ENCODE measurements around the gene KLK6. TPM values are rescaled to one million over a fixed set of nuclear protein-coding genes. Genes with fewer than 3 reads are reported as not detected.

Gene KLK6
- total RNA-seq: not detected in 2 replicates

DNA sequence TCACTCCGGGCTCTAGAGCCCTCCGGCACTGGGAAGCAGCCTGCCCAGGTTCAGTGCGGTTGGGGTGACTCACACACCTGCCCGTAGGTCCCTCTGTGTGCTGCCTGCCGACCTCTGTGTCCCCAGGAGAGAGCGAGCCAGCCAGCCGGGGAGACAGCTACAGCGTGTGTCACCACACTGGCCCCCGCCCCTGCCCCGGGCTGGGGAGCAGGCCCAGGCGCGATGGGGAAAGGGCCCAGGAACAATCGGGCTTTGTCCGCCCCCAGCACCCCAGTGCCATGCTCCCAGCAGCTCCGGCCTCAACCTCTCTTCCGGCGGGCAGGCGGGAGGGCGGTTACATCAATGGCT lies at the start of gene KLK6:
KLK6 (minus strand) TSS at position 179 of the 348 bp plus-strand sequence. CDS start 1,487 bp downstream, outside the sequence.

GRCh38 chr19:51001515-51001914 lies 32.1 kb upstream of the KLK6 start, which contains the start of gene KLK8:
Gene KLK8 (minus strand): TSS chr19:51001604. CDS start chr19:51001167, 437 bp downstream.

GRCh38 chr19:50983625-50984292 lies 14.4 kb upstream of the KLK6 start, which contains the start of gene KLK7:
Gene KLK7 (minus strand): TSS chr19:50983917. CDS start chr19:50982399, 1,518 bp downstream.

GRCh38 chr19:50952910-50953309 lies 16.5 kb downstream of the KLK6 start, which contains the start of gene KLK5:
Gene KLK5 (minus strand): TSS chr19:50953038. CDS start chr19:50952657, 381 bp downstream.

DNA sequence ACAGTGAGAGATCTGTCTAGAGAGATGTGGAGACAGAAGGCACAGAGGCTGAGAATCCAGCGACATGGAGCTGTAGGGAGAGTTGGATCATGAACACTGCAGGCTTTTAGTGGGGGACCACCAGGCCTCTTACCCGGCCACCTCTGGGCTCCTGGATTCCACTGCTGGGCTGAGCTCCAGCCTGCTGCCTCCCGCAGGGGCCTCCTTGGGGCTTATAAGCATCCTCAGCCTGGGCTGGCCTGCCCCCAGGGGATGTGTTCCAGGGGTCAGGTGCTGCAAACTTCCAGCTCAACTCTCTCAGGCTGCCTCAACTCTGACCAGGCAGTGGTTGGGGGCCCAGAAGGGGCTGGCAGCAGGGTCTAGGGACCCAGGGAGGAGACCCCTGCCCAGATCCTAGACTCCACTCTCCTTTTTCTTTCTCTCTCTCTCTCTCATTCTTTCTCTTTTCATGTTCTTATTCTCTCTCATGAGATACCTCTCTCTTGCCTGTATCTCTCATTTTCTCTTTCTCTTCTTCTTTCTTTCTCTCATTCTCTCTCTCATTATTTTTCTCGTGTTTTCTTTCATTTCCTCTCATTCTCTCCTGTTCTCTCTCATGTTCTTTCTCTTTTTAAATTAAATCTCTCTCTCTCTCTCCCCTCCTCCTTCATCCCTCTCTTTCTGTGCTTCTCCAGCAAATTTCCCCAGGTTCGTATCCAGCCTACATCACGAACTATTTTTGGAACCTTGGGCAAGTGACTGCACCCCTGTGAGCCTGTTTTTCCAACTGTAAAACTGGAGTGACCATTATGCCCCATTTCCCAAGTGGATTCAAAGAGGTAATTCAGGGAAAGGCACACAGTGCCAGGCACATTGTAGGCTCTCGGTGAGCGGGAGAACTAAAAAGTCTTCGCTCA lies 57.9 kb downstream of the KLK6 start, which contains the start of gene KLK4:
KLK4 (minus strand) TSS at position 190 of the 896 bp plus-strand sequence. CDS start 657 bp downstream, outside the sequence.

Other genes starting within 250 kb of the KLK6 start
- 0.60 and 3.3 TPM in 2 replicates for gene SHANK1, start 249.8 kb downstream of the KLK6 start, total RNA-seq
- gene CLEC11A, start 246.2 kb downstream of the KLK6 start, total RNA-seq: 21.3 and 46.3 TPM in 2 replicates
- not detected in 2 replicates for gene GPR32, start 199.1 kb downstream of the KLK6 start, total RNA-seq
- gene ACP4, start 179.2 kb downstream of the KLK6 start, total RNA-seq: not detected in 2 replicates
- not detected in 2 replicates for gene KLK1, start 145.8 kb downstream of the KLK6 start, total RNA-seq
- 0.09 TPM in 1 of 2 replicates, not detected in the other for gene KLK15, start 136.0 kb downstream of the KLK6 start, total RNA-seq
- 0.09 TPM in 1 of 2 replicates, not detected in the other for gene KLK3, start 114.7 kb downstream of the KLK6 start, total RNA-seq
- not detected in 2 replicates for gene KLK2, start 96.2 kb downstream of the KLK6 start, total RNA-seq
- gene KLK4, start 58.2 kb downstream of the KLK6 start, total RNA-seq: not detected in 2 replicates
- gene KLK5, start 16.6 kb downstream of the KLK6 start, total RNA-seq: 0.34 TPM in 1 of 2 replicates, not detected in the other
- not detected in 2 replicates for gene KLK7, start 14.3 kb upstream of the KLK6 start, total RNA-seq
- gene KLK8, start 32.0 kb upstream of the KLK6 start, total RNA-seq: not detected in 2 replicates
- not detected in 2 replicates for gene KLK10, start 50.1 kb upstream of the KLK6 start, total RNA-seq
- gene KLK11, start 57.0 kb upstream of the KLK6 start, total RNA-seq: 0.17 TPM in 1 of 2 replicates, not detected in the other
- not detected in 2 replicates for gene KLK12, start 65.4 kb upstream of the KLK6 start, total RNA-seq
- gene KLK13, start 95.5 kb upstream of the KLK6 start, total RNA-seq: not detected in 2 replicates
- not detected in 2 replicates for gene KLK14, start 113.3 kb upstream of the KLK6 start, total RNA-seq
- 2.4 and 4.3 TPM in 2 replicates for gene CTU1, start 138.8 kb upstream of the KLK6 start, total RNA-seq
- gene SIGLEC9, start 155.3 kb upstream of the KLK6 start, total RNA-seq: under 0.01 TPM in 1 of 2 replicates, not detected in the other
- not detected in 2 replicates for gene SIGLEC7, start 172.7 kb upstream of the KLK6 start, total RNA-seq